Omental fat pad (tissue), 4 donors: ENCODE measurements around the gene ELOVL4. TPM values are rescaled to one million over a fixed set of nuclear protein-coding genes. Genes with fewer than 3 reads are reported as not detected.

Experiments used
- ATAC-seq: fragments of 150-250 bp; one replicate; pipeline ENCODE4 v1.9.1; 2016; ENCODE audit warnings: mild to moderate bottlenecking, moderate library complexity; ENCODE audit not compliant: low FRiP score
- DNase-seq: peaks from one replicate; pipeline ENCODE4 v3.0.0-alpha.2; 2019; ENCODE audit warnings: low spot score
- total RNA-seq, 4 donors: library from RNA; depleted of rRNA; stranded (reverse); fragments of >200 nt; gene quantifications; one replicate each; pipeline ENCODE4 v1.1.0, GENCODE V29; 2016
- TF ChIP-seq, protein P1 (sequence below), 3 donors: fragments of 450-650 bp; IDR thresholded peaks; one replicate each; pipeline ENCODE4 v1.5.1; 2016 to 2017; ENCODE audit warnings: antibody characterized with exemption in 3 of 3, mild to moderate bottlenecking in 3 of 3, moderate library complexity in 2 of 3

ELOVL4 gene
- total RNA-seq, 4 donors from 2014 or later = 0.19 to 0.95 (median 0.37) TPM

DNA sequence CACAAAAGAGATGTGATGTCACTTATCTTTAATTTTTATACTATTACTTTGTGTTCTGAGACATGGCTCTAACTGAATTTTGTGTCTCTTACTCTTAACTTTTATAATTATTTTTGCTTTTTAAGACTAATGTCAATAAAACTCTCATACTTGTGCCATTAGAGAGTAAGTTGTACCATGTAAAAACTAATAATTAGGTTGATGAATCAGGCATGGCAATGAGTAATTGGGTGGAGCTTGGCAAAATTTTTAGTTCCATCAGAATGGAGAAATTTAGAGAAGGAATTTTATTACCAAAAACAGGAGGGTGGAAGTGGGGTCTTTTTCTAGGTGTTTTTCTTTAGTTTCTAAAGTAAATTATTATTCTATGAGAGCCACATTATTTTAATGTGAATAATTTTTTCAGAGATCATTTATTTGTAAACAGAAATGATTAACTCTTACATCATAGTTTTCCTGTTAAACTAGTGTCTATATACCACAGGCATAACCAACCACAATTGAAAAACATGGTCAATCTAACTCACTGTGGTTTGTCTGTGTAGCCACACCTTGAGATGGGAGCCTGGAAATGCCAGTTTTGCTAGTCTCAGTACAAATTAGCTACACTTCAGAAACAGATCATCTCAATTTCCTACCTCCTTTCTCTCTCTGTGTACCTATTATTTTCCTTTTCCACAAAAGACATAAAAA lies 51.8 kb downstream of the ELOVL4 start:
- TF ChIP-seq, protein P1, sequence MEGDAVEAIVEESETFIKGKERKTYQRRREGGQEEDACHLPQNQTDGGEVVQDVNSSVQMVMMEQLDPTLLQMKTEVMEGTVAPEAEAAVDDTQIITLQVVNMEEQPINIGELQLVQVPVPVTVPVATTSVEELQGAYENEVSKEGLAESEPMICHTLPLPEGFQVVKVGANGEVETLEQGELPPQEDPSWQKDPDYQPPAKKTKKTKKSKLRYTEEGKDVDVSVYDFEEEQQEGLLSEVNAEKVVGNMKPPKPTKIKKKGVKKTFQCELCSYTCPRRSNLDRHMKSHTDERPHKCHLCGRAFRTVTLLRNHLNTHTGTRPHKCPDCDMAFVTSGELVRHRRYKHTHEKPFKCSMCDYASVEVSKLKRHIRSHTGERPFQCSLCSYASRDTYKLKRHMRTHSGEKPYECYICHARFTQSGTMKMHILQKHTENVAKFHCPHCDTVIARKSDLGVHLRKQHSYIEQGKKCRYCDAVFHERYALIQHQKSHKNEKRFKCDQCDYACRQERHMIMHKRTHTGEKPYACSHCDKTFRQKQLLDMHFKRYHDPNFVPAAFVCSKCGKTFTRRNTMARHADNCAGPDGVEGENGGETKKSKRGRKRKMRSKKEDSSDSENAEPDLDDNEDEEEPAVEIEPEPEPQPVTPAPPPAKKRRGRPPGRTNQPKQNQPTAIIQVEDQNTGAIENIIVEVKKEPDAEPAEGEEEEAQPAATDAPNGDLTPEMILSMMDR (IDR thresholded peaks at IDR 0.05) = no peak
- no peak for DNase-seq
- peak; percentile 59 for ATAC-seq

- ATAC-seq = peak; percentile 51
- TF ChIP-seq, protein P1 (IDR thresholded peaks at IDR 0.05) = no peak
- DNase-seq = no peak
These were observed 52.4 kb downstream of the ELOVL4 start for GRCh38 chr6:79894939-79895338.

GRCh38 chr6:79888587-79888986 lies 58.8 kb downstream of the ELOVL4 start:
- ATAC-seq (no peak), DNase-seq (no peak)
- TF ChIP-seq, protein P1 (IDR thresholded peaks at IDR 0.05) = no peak

DNA sequence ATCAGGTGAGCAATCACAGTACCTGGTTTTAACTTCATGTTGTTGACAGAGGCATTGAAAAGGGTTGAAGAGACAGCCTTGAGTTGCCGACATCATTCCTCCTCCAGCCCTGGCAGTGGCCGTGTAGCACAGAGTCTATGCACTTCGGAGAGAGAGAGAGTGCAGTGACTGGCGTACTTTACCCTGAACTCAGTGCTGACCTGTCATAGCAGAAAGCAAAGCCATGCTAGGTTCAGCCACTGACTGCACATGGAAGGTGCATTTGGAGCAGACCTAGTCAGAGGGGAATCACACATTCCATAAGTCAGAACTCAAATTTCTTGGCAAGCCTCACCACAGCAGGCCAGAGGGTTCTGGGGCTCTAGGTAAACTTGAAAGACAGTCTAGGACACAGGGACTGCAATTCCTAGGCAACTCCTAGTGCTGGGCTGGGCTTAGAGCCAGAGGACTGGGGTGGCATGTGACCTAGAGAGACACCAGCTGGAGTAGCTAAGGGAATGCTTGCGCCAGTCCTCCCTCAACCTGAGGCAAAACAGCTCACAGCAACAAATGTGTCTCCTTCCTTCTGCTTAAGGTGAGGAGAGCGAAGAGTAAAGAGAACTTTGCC lies 69.1 kb downstream of the ELOVL4 start:
- no peak for DNase-seq
- ATAC-seq = no peak
- TF ChIP-seq, protein P1 (IDR thresholded peaks at IDR 0.05) = no peak

DNA sequence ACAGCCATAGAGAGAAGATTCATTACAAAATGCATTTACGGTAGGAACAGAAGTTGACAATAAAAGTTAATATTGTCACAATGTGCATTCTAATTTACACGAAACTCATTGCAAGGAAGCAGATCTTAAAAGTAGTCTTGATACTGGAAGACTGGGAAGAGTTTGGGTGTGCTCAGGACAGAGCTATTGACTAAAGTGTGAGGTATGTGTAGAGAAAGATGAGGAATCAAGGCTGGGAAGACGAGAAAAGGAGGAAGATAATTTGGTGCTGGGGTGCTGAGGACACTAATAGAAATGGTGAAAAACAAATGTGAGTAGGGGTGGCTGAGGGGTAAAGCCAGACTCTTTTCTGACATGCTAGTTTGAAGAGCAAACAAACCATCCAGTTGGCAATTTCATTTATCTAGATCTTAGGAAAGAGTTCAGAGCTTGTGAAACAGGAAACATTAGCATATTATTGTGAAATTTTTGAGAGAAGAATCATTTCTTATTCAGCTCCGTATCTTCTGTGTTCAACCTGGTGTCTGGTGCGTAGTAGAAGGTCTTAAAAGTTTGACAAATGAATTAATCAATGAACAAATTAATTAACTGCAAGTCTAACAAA lies 72.7 kb downstream of the ELOVL4 start:
- DNase-seq (no peak), ATAC-seq (no peak)
- TF ChIP-seq, protein P1 (IDR thresholded peaks at IDR 0.05) = no peak

- TF ChIP-seq, protein P1 (IDR thresholded peaks at IDR 0.05) = no peak
- ATAC-seq (no peak), DNase-seq (no peak)
These were observed 74.4 kb downstream of the ELOVL4 start for GRCh38 chr6:79872986-79873385.
